Activated effector memory CD4-positive, alpha-beta T cell treated with Interleukin-2 at 50 U/mL for 16 hours (primary cell): Measurements from ENCODE around the gene CFAP300.

Experiments
- DNase-seq: peaks from one replicate; pipeline ENCODE4 v3.0.0-alpha.2; 2020

CFAP300 gene

GRCh38 chr11:102047305-102047924 lies at the start of gene CFAP300:
Gene CFAP300, plus strand, starts transcription at chr11:102047437. Its CDS starts 34 bp downstream, at chr11:102047471.
- DNase-seq: peak; percentile 6

GRCh38 chr11:102001657-102002338 lies 45.4 kb upstream of the CFAP300 start:
- no peak for DNase-seq

GRCh38 chr11:102004220-102004619 lies 43.0 kb upstream of the CFAP300 start:
- no peak for DNase-seq

- DNase-seq: no peak
These were observed 41.9 kb upstream of the CFAP300 start for GRCh38 chr11:102005306-102005705.

- DNase-seq: no peak
These were observed 40.2 kb upstream of the CFAP300 start for GRCh38 chr11:102006835-102007566.

GRCh38 chr11:102007567-102008437 lies 39.4 kb upstream of the CFAP300 start:
- DNase-seq: no peak

- DNase-seq: no peak
These were observed 36.3 kb upstream of the CFAP300 start for GRCh38 chr11:102010776-102011494.

- DNase-seq: no peak
These were observed 34.3 kb upstream of the CFAP300 start for GRCh38 chr11:102012946-102013345.

- DNase-seq: no peak
These were observed 32.5 kb upstream of the CFAP300 start for GRCh38 chr11:102014756-102015155.

GRCh38 chr11:102017026-102017425 lies 30.2 kb upstream of the CFAP300 start:
- no peak for DNase-seq

- no peak for DNase-seq
These were observed 21.0 kb upstream of the CFAP300 start for GRCh38 chr11:102026217-102026616.

- DNase-seq: no peak
These were observed 20.3 kb upstream of the CFAP300 start for GRCh38 chr11:102026959-102027358.

GRCh38 chr11:102036757-102037156 lies 10.5 kb upstream of the CFAP300 start:
- DNase-seq: no peak

- no peak for DNase-seq
These were observed 396 bp upstream of the CFAP300 start for GRCh38 chr11:102046841-102047240.

- no peak for DNase-seq
These were observed 3.8 kb downstream of the CFAP300 start for GRCh38 chr11:102050927-102051575.

GRCh38 chr11:102061276-102061675 lies 14.0 kb downstream of the CFAP300 start:
- DNase-seq: no peak

- DNase-seq: no peak
These were observed 14.9 kb downstream of the CFAP300 start for GRCh38 chr11:102062106-102062505.

- no peak for DNase-seq
These were observed 17.1 kb downstream of the CFAP300 start for GRCh38 chr11:102064316-102064715.

- no peak for DNase-seq
These were observed 23.5 kb downstream of the CFAP300 start for GRCh38 chr11:102070766-102071165.

- DNase-seq: no peak
These were observed 24.5 kb downstream of the CFAP300 start for GRCh38 chr11:102071497-102072472.
